HAP-1 (cell line): Measurements from ENCODE around the gene CCDC138.

Source experiments
- DNase-seq, 2 experiments: peaks; one replicate each; pipeline ENCODE4 v3.0.0-alpha.2; 2016 to 2020; ENCODE audit warnings: low spot score in 2 of 2
- H3K27me3 ChIP-seq: fragments of 250-450 bp; sonication (Bioruptor Pico); 2 replicates; pipeline ENCODE4 v1.5.1; 2020; ENCODE audit warnings: low read depth, mild to moderate bottlenecking, moderate library complexity
- H3K36me3 ChIP-seq: fragments of 250-450 bp; sonication (Bioruptor Pico); replicated peaks from 2 replicates; pipeline ENCODE4 v1.5.1; 2020; ENCODE audit warnings: mild to moderate bottlenecking
- H3K4me1 ChIP-seq: fragments of 250-450 bp; sonication (Bioruptor Pico); 2 replicates; pipeline ENCODE4 v1.5.1; 2020; ENCODE audit warnings: mild to moderate bottlenecking
- H3K4me3 ChIP-seq: fragments of 250-450 bp; sonication (Bioruptor Pico); 2 replicates; pipeline ENCODE4 v1.5.1; 2020; ENCODE audit warnings: mild to moderate bottlenecking, moderate library complexity
- H3K9me3 ChIP-seq: fragments of 250-450 bp; sonication (Bioruptor Pico); 2 replicates; pipeline ENCODE4 v1.5.1; 2020; ENCODE audit warnings: mild to moderate bottlenecking, moderate library complexity
- in situ Hi-C: fragments of 300-500 bp; cut with MboI; formaldehyde crosslinking; loops from 3 replicates; pipeline ENCODE4 v1.14.3; 2020; ENCODE audit warnings: low sequenced_read_pairs, inconsistent platforms, mixed read lengths

CCDC138 gene

DNA sequence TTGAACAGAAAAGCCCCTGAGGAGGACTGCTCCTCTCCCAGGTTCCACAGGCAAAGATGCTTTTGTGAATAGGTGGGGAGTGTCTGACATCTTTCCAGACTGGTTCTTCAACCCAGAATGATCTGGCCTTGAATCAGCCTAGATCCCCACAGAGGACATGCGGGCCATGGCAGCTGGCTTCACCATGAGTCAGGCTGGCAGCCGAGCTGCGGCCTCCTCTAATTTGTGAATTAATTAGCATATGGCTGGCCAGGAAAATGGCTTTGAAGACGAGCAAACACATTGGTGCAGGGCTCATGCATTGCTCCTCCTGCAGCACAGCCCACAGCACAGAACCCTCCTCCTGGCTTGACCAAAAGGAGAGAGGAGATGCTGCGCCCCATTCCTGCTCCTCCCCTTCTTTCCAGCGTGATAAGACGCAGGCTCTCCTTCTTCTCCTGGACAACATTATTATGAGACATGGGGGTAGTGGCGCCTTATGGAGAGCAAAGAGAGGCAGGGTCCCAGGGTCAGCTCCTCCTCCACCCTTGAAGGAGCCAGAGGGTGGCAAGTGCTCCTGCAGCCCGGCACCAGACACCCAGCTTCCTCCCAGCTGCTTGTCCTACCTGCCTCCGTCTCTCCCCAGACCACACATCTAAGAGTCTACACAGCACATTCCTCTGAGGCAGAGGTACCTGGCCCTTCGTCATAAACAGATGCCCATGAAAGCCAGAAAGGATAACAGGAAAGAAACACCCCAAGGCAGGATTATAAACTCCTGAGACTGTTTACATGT, 135.8 kb downstream of the CCDC138 start:
- in situ Hi-C loops = no loop called here
- Histone ChIP-seq H3K27me3 (no peaks in the 10 kb centered on the region), H3K4me3 (no peak overlapping the region), H3K9me3 (no peaks in the 10 kb centered on the region), H3K36me3 (no peaks in the 10 kb centered on the region), H3K4me1 (no peaks in the 10 kb centered on the region)
- no peak for DNase-seq

GRCh38 chr2:108923019-108923700, 136.6 kb downstream of the CCDC138 start:
- no peak for DNase-seq
- Histone ChIP-seq H3K9me3 (no peaks in the 10 kb centered on the region), H3K27me3 (no peaks in the 10 kb centered on the region), H3K36me3 (no peaks in the 10 kb centered on the region), H3K4me1 (no peaks in the 10 kb centered on the region), H3K4me3 (no peak overlapping the region)
- in situ Hi-C loops = no loop called here

DNA sequence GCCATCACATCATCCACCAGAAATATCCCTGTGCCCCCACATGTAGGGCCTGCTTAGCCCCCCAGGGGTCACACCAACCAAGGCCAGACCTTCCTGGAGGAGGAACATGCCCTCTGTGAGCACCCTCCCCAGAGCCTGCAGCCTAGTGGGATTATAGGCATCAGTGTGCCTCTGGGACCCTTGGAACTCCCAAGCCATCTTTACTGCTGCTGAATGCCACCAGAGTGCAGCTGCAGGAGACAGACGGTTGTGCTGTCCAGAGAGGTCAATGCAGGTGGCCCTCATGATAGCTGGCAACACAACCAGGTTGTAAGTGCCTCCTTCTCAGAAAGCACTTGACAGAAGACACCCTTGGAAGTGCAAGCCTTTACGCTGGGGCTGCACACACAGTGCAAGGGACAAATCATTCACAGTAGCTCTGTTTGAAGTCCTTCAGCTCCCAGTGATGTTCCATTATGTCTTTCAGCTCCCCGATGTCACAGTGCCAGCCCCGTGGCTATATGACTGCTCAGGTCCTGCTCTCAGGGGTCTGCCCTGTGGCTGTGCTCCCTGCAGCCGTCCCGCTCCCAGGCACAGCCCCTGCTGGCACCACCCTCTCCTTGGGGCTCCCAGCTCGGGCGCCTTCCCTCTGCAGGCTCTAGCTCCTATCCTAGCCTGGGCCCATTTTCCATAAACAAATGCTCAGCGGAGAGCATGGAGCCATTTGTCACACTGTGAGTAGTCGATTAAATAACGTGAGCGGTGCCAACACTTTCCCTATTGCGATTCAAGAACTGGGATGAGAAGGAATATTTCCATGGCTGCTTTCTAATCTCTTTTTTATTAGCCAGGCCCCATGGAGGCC, 137.4 kb downstream of the CCDC138 start:
- no peaks in the 10 kb centered on the region for H3K27me3 ChIP-seq
- DNase-seq = no peak
- in situ Hi-C loops = no loop called here

GRCh38 chr2:108924580-108925251, 138.1 kb downstream of the CCDC138 start:
- in situ Hi-C loops = no loop called here
- Histone ChIP-seq H3K36me3 (no peaks in the 10 kb centered on the region), H3K9me3 (no peaks in the 10 kb centered on the region), H3K4me1 (no peaks in the 10 kb centered on the region), H3K27me3 (no peaks in the 10 kb centered on the region), H3K4me3 (no peak overlapping the region)
- no peak for DNase-seq

More for the DNA sequence above, 137.4 kb downstream of the CCDC138 start:
- Histone ChIP-seq H3K4me3 (no peak overlapping the region), H3K4me1 (no peaks in the 10 kb centered on the region), H3K36me3 (no peaks in the 10 kb centered on the region), H3K9me3 (no peaks in the 10 kb centered on the region)

DNA sequence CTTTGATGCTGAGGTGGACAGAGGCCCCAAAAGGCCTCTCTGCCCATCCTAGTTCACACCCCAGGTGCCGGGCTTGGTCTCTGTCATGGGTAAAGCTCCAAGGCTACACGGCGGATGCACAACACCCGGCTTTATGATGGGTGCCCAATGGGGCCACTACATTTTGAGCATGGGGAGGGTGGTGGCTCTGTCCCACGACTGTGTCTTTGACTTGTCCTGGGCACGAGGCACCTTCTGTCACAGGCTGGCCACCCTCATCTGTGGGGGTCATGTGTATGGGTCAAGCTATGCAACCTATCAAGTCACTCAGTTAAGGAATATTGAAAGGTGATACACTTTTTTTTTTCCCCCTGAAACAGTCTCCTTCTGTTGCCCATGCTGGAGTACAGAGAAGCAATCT, 138.7 kb downstream of the CCDC138 start:
- in situ Hi-C loops = no loop called here
- no peaks in the 10 kb centered on the region for H3K36me3 ChIP-seq
- H3K9me3 ChIP-seq = no peaks in the 10 kb centered on the region
- no peak overlapping the region for H3K4me3 ChIP-seq
- no peaks in the 10 kb centered on the region for H3K27me3 ChIP-seq
- no peaks in the 10 kb centered on the region for H3K4me1 ChIP-seq
- DNase-seq = no peak

GRCh38 chr2:108925735-108926134, 139.2 kb downstream of the CCDC138 start:
- in situ Hi-C loops = no loop called here
- no peak for DNase-seq
- Histone ChIP-seq H3K9me3 (no peaks in the 10 kb centered on the region), H3K36me3 (no peaks in the 10 kb centered on the region), H3K4me3 (no peak overlapping the region), H3K4me1 (no peaks in the 10 kb centered on the region), H3K27me3 (no peaks in the 10 kb centered on the region)
